K562 (cell line): ENCODE measurements around the gene RABL6. TPM values are rescaled to one million over a fixed set of nuclear protein-coding genes. Genes with fewer than 3 reads are reported as not detected.

Experiments
- ATAC-seq: fragments of 200-7000 bp; cut with Tn5 transposase; 3 replicates; pipeline ENCODE4 v1.9.1; 2020; ENCODE audit warnings: moderate library complexity
- BruUV-seq: library from RNA; stranded (reverse); fragments of 400-500 nt; replicated peaks from 2 replicates; lab custom pipeline; 2021; lab: Mats Ljungman, UMichigan
- CTCF ChIA-PET: fragments of 300-600 bp; formaldehyde crosslinking; extraction: SDS; loops from one replicate; lab custom pipeline; 2021; ENCODE audit warnings: low intra/inter-chr PET ratio; lab: Yijun Ruan, JAX
- POLR2A ChIA-PET: fragments of 300-600, 350-650 bp; sonication (Branson Sonifier 250); formaldehyde crosslinking; extraction: SDS; loops from one replicate; lab custom pipeline; 2021; ENCODE audit warnings: antibody characterized with exemption, inconsistent platforms; lab: Yijun Ruan, JAX
- DNase-seq, 4 experiments: peaks; one replicate each; pipeline versions ENCODE4 v3.0.0 to v3.0.0-alpha.2; 2011 to 2018; ENCODE audit warnings: low spot score in 3 of 4, mixed read lengths in 3 of 4; ENCODE audit errors: extremely low read depth in 1 of 4
- FAIRE-seq: peaks from 2 replicates; lab custom pipeline; 2011; peaks lifted over from hg19 to GRCh38; lab: Jason Lieb, UNC
- H2AFZ ChIP-seq: 2 replicates; pipeline ENCODE4 v1.6.0; 2011; ENCODE audit warnings: low read depth, low read length, control low read depth, inconsistent platforms
- H3K27ac ChIP-seq: fragments of 200-600 bp; 3 replicates; pipeline ENCODE4 v1.8.0; 2011; ENCODE audit warnings: low read depth, mild to moderate bottlenecking, control low read depth, inconsistent platforms, low read length, moderate library complexity, mixed read lengths; ENCODE audit errors: extremely low read depth
- H3K27me3 ChIP-seq, 2 experiments: fragments of 300-600 bp in 1 of 2; 2 replicates in 1 of 2; 3 replicates in 1 of 2; pipeline versions ENCODE4 v1.6.0 to v1.8.0; 2011; ENCODE audit warnings: inconsistent platforms in 2 of 2, low read length in 2 of 2, mild to moderate bottlenecking in 1 of 2, mixed read lengths in 1 of 2, moderate library complexity in 1 of 2; ENCODE audit not compliant: control insufficient read depth in 2 of 2, insufficient read depth in 2 of 2
- H3K36me3 ChIP-seq: fragments of 300-600 bp; 3 replicates; pipeline ENCODE4 v1.8.0; 2011; ENCODE audit warnings: mild to moderate bottlenecking, low read length, inconsistent platforms; ENCODE audit not compliant: control insufficient read depth, insufficient read depth
- H3K4me1 ChIP-seq, 2 experiments: fragments of 200-600 bp in 1 of 2; replicated peaks in 1 of 2; 2 replicates in 1 of 2; 3 replicates in 1 of 2; pipeline versions ENCODE4 v1.5.1 to v1.8.0; 2011; ENCODE audit warnings: inconsistent platforms in 2 of 2, low read length in 2 of 2, mild to moderate bottlenecking in 1 of 2, mixed read lengths in 1 of 2, moderate library complexity in 1 of 2; ENCODE audit not compliant: control insufficient read depth in 2 of 2, insufficient read depth in 2 of 2
- H3K4me2 ChIP-seq: 2 replicates; pipeline ENCODE4 v1.6.1; 2011; ENCODE audit warnings: low read length, control low read depth, inconsistent platforms, mixed read lengths; ENCODE audit not compliant: insufficient read depth
- H3K4me3 ChIP-seq: fragments of 200-600 bp; sonication (generic), shearing (Covaris generic); 2 replicates; pipeline ENCODE4 v1.5.1; 2016; ENCODE audit warnings: control low read depth, inconsistent platforms
- H3K79me2 ChIP-seq: fragments of 200-600 bp; 3 replicates; pipeline ENCODE4 v1.8.0; 2011; ENCODE audit warnings: low read length, inconsistent platforms; ENCODE audit not compliant: control insufficient read depth, insufficient read depth
- H3K9ac ChIP-seq, 2 experiments: 2 replicates each; pipeline versions ENCODE4 v1.6.0 to v1.6.1; 2011; ENCODE audit warnings: low read depth in 2 of 2, low read length in 2 of 2, control low read depth in 1 of 2, inconsistent platforms in 1 of 2, mild to moderate bottlenecking in 1 of 2, mixed read lengths in 1 of 2; ENCODE audit not compliant: insufficient read depth in 1 of 2
- H3K9me1 ChIP-seq: one replicate; pipeline ENCODE4 v1.6.0; 2011; ENCODE audit warnings: inconsistent platforms, mild to moderate bottlenecking, low read length, moderate library complexity; ENCODE audit not compliant: control insufficient read depth, insufficient read depth
- H3K9me3 ChIP-seq: replicated peaks from 2 replicates; pipeline ENCODE4 v1.5.1; 2011; ENCODE audit warnings: low read depth, low read length, inconsistent platforms; ENCODE audit not compliant: control insufficient read depth, insufficient read depth
- H4K20me1 ChIP-seq: replicated peaks from 2 replicates; pipeline ENCODE4 v1.6.1; 2011; ENCODE audit warnings: low read length, inconsistent platforms, mixed read lengths; ENCODE audit not compliant: control insufficient read depth, insufficient read depth
- CHD4 ChIP-seq: fragments of 200-600 bp; sonication (generic); IDR thresholded peaks from 3 replicates; pipeline ENCODE4 v1.6.1; 2012; ENCODE audit warnings: low read depth, mild to moderate bottlenecking, mixed read lengths, low read length, inconsistent platforms; ENCODE audit not compliant: insufficient read depth, insufficient replicate concordance, poor library complexity, severe bottlenecking
- EGR1 ChIP-seq: fragments of 450-650 bp; conservative IDR thresholded peaks from 2 replicates; pipeline ENCODE4 v1.6.1; 2017; ENCODE audit warnings: mild to moderate bottlenecking
- KLF1 ChIP-seq: fragments of 450-650 bp; IDR thresholded peaks from 2 replicates; pipeline ENCODE4 v1.6.1; 2016; ENCODE audit warnings: missing genetic modification characterization, missing compliant biosample characterization
- KLF16 ChIP-seq: IDR thresholded peaks from 2 replicates; pipeline ENCODE4 v1.6.1; 2016; ENCODE audit warnings: antibody characterized with exemption
- NFRKB ChIP-seq: fragments of 450-650 bp; IDR thresholded peaks from 2 replicates; pipeline ENCODE4 v1.6.1; 2016; ENCODE audit warnings: low read depth
- POLR2A ChIP-seq: fragments of 450-650 bp; conservative IDR thresholded peaks from 2 replicates; pipeline ENCODE4 v1.6.1; 2016
- POLR2G ChIP-seq: fragments of 200-400 bp; formaldehyde crosslinking; IDR thresholded peaks from 2 replicates; pipeline ENCODE4 v1.6.1; 2017; ENCODE audit warnings: low read depth, mild to moderate bottlenecking, antibody characterized with exemption, low read length, moderate library complexity
- RAD21 ChIP-seq, 2 experiments: fragments of 250-450 bp in 1 of 2; fragments of 450-650 bp in 1 of 2; sonication (Bioruptor Pico) in 1 of 2; formaldehyde crosslinking in 1 of 2; IDR thresholded peaks in 1 of 2; conservative IDR thresholded peaks in 1 of 2; 2 replicates each; pipeline versions ENCODE4 v1.4.0 to v1.8.0; 2020 to 2022; ENCODE audit warnings: mild to moderate bottlenecking in 2 of 2, moderate library complexity in 1 of 2
- ZBTB7A ChIP-seq: IDR thresholded peaks from 2 replicates; pipeline ENCODE4 v1.6.1; 2011; ENCODE audit warnings: low read depth, mild to moderate bottlenecking, low read length, moderate library complexity, borderline replicate concordance; ENCODE audit not compliant: control insufficient read depth
- ZFX ChIP-seq: sonication (generic); formaldehyde crosslinking; IDR thresholded peaks from 2 replicates; pipeline ENCODE4 v1.8.0; 2022; ENCODE audit warnings: mild to moderate bottlenecking, missing genetic modification reagents, moderate library complexity
- ZNF445 ChIP-seq: fragments of 250-450 bp; sonication (Bioruptor Pico); IDR thresholded peaks from 2 replicates; pipeline ENCODE4 v1.4.0; 2020; ENCODE audit warnings: low read depth, mild to moderate bottlenecking, moderate library complexity
- ZNF644 ChIP-seq: fragments of 200-800 bp; sonication (Bioruptor generic); IDR thresholded peaks from 2 replicates; pipeline ENCODE4 v1.6.1; 2016; ENCODE audit warnings: low read depth, missing genetic modification characterization, missing compliant biosample characterization
- ZNF75A ChIP-seq: fragments of 450-650 bp; formaldehyde crosslinking; IDR thresholded peaks from 2 replicates; pipeline ENCODE4 v1.4.0; 2020; ENCODE audit warnings: mild to moderate bottlenecking
- WGBS: fragments of 100-300 bp; shearing (Covaris generic); methylation state at CpG from one replicate; pipeline ENCODE4 v1.1.6; 2016; ENCODE audit warnings: low coverage, mixed read lengths; ENCODE audit not compliant: insufficient coverage; ENCODE audit errors: missing lambda C conversion rate; 5-methylcytosine and 5-hydroxymethylcytosine counted together
- in situ Hi-C: fragments of 300-500 bp; cut with MboI; formaldehyde crosslinking; loops from 4 replicates; pipeline ENCODE4 v1.15.0; 2018; ENCODE audit warnings: inconsistent platforms, mixed read lengths
- intact Hi-C: fragments of 100-400 bp; cut with micrococcal nuclease; formaldehyde crosslinking; loops from 2 replicates; pipeline ENCODE4 v1.14.2; 2022
- polyA plus RNA-seq, 8 experiments: library from polyadenylated mRNA; depleted of rRNA in 4 of 8; stranded (reverse) in 5 of 8; unstranded in 3 of 8; fragments of >200 nt; fragmentation: Nextera tagmentation in 2 of 8; fragmentation: Illumina TruSeq in 1 of 8; extraction: Ambion mirVana in 2 of 8; extraction: Trizol in 1 of 8; gene quantifications; 2 replicates each; pipeline versions ENCODE4 v1.2.1 to v1.2.3, GENCODE V29; 2011 to 2014; ENCODE audit warnings: inconsistent platforms in 1 of 8, missing spikeins in 1 of 8
- total RNA-seq, 7 experiments: library from RNA; depleted of rRNA in 6 of 7; stranded (reverse); fragments of >200 nt in 6 of 7; fragmentation: Illumina TruSeq in 2 of 7; extraction: Trizol in 2 of 7; gene quantifications; 2 replicates each; pipeline versions ENCODE4 v1.2.1 to v1.2.3, GENCODE V29; 2011 to 2021; ENCODE audit warnings: low replicate concordance in 1 of 7
- TF ChIP-seq, protein P1 (sequence below): fragments of 200-800 bp; sonication (Bioruptor generic); IDR thresholded peaks from 2 replicates; pipeline ENCODE4 v1.6.1; 2017; ENCODE audit warnings: missing genetic modification characterization, missing compliant biosample characterization
- TF ChIP-seq, protein P2 (sequence below): fragments of 450-650 bp; IDR thresholded peaks from 2 replicates; pipeline ENCODE4 v1.6.1; 2016; ENCODE audit warnings: low read depth, mild to moderate bottlenecking, moderate library complexity

The RABL6 gene
- total and polyA plus RNA-seq, 9 of the 15 experiments (the other 6 are each of a cell fraction or from before 2014, with no cell fraction given): 5.6 to 181 (median 84.5) TPM

- TF ChIP-seq, protein P1, sequence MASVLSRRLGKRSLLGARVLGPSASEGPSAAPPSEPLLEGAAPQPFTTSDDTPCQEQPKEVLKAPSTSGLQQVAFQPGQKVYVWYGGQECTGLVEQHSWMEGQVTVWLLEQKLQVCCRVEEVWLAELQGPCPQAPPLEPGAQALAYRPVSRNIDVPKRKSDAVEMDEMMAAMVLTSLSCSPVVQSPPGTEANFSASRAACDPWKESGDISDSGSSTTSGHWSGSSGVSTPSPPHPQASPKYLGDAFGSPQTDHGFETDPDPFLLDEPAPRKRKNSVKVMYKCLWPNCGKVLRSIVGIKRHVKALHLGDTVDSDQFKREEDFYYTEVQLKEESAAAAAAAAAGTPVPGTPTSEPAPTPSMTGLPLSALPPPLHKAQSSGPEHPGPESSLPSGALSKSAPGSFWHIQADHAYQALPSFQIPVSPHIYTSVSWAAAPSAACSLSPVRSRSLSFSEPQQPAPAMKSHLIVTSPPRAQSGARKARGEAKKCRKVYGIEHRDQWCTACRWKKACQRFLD (CRISPR knock-in tag): no peak
Measured at GRCh38 chr9:136838314-136839228, 30.8 kb downstream of the RABL6 start (continued).

- H3K4me3 ChIP-seq: no peak overlapping the region
- no peaks in the 10 kb centered on the region for H3K27me3 ChIP-seq
- DNase-seq (peak in 2 of 4 experiments; percentile 33 to 35), ATAC-seq (no peak), FAIRE-seq (no peak)
- H3K4me1 ChIP-seq: peaks cover 12 to 92% of the 10 kb centered on the region in 2 experiments
- H3K4me2 ChIP-seq: no peak overlapping the region; the same call in 1 of the 2 replicates
- H3K9me3 ChIP-seq: no peaks in the 10 kb centered on the region
- ChIA-PET CTCF (no interaction called here), POLR2A (interaction anchor here (0.9 to 2.6 kb wide), 7 partner anchors 8 to 37 kb away, joined by 3 to 10 read pairs (median 4); no protein-coding TSS in a partner anchor)
- no peaks in the 10 kb centered on the region for H3K79me2 ChIP-seq
- in situ Hi-C loops (no loop called here), intact Hi-C loops (loop anchor here (2.0 kb wide), 1 partner anchor 53 kb away; no protein-coding TSS in a partner anchor)
- H3K9ac ChIP-seq: peak overlapping the region in 1 of 2 experiments; percentile 75; a peak in 2 of 4 replicates
- peak overlapping the region; percentile 28; the same call in 2 of the 3 replicates for H3K27ac ChIP-seq
- H3K36me3 ChIP-seq: peaks cover 60% of the 10 kb centered on the region; the same call in 2 of the 3 replicates
- peaks cover 17% of the 10 kb centered on the region for H4K20me1 ChIP-seq
- no peak overlapping the region for H2AFZ ChIP-seq
- 69% methylated on average over 28 of the region's 36 CpGs for WGBS
- BruUV-seq: no TSS peak
- no peaks in the 10 kb centered on the region for H3K9me1 ChIP-seq
- TF ChIP-seq ZNF644 (no peak), POLR2A (peak; percentile 24; the same call in 1 of the 2 replicates), EGR1 (peak; percentile 34), ZNF445 (CRISPR knock-in tag) (no peak), CHD4 (no peak), POLR2G (peak; percentile 25), RAD21 (CRISPR knock-in tag; conservative IDR thresholded peaks at IDR 0.05 in 1 of 2, IDR thresholded peaks at IDR 0.05 in 1 of 2) (no peak), NFRKB (no peak), ZNF75A (no peak), KLF1 (tag) (no peak), ZBTB7A (0 out of 2 replicates have a peak, but pooled peaks have one; percentile 44), KLF16 (no peak), ZFX (CRISPR knock-in tag) (peak; percentile 37)
- TF ChIP-seq, protein P2, sequence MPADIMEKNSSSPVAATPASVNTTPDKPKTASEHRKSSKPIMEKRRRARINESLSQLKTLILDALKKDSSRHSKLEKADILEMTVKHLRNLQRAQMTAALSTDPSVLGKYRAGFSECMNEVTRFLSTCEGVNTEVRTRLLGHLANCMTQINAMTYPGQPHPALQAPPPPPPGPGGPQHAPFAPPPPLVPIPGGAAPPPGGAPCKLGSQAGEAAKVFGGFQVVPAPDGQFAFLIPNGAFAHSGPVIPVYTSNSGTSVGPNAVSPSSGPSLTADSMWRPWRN: no peak
Measured at GRCh38 chr9:136839229-136840139, 31.7 kb downstream of the RABL6 start.
